IPS-NIHi7 (cell line): ENCODE data around the gene NFATC4.

Experiments
- DNase-seq: peaks from one replicate; pipeline ENCODE4 v3.0.0; 2012; ENCODE audit warnings: mixed read lengths; ENCODE audit errors: extremely low spot score

NFATC4 gene

DNA sequence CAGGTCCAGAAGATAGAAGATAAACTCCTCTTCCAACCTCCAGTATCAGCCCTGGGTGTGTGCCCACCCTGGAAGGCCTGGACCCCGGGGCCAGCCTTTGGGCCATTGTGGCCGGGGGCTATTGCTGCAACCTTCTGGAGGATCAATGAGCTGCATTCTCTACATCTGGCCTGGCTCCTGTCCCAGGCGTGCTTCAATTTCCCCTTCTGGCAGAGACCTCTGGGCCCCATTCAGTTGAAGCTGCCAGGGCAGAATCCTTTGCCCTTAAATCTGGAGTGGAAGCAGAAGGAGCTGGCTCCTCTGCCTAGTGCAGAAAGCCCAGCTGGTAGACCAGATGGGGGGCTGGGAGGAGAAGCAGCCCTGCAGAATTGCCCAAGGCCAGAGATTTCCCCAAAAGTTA is 40.8 kb downstream of the NFATC4 start:
- DNase-seq: no peak

DNA sequence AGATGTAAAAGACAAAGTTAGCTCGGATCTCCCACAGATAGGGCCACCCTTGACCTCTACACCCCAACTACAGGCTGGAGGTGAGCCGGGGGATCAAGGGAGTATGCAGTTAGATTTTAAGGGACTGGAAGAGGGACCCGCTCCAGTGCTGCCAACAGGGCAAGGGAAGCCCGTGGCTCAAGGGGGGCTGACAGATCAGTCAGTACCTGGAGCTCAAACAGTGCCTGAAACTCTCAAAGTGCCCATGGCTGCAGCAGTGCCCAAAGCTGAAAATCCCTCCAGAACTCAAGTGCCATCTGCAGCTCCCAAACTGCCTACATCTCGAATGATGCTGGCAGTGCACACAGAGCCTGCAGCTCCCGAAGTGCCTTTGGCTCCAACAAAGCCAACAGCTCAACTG is 41.2 kb downstream of the NFATC4 start:
- DNase-seq: no peak

DNA sequence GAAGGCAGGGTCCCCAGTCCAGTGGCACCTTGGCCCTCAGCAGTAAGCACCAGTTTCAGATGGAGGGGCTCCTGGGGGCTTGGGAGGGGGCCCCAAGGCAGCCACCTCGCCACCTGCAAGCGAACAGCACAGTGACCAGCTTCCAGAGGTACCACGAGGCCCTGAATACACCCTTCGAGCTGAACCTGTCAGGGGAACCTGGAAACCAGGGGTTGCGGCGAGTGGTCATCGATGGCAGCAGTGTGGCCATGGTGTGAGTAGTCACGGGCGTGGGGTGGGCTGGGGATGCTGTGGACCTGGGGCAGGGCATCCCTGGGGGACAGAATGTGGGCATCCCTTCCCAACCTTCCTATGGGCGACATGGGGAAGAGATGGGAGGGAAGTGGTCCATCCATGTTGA is 42.0 kb downstream of the NFATC4 start:
- no peak for DNase-seq

DNA sequence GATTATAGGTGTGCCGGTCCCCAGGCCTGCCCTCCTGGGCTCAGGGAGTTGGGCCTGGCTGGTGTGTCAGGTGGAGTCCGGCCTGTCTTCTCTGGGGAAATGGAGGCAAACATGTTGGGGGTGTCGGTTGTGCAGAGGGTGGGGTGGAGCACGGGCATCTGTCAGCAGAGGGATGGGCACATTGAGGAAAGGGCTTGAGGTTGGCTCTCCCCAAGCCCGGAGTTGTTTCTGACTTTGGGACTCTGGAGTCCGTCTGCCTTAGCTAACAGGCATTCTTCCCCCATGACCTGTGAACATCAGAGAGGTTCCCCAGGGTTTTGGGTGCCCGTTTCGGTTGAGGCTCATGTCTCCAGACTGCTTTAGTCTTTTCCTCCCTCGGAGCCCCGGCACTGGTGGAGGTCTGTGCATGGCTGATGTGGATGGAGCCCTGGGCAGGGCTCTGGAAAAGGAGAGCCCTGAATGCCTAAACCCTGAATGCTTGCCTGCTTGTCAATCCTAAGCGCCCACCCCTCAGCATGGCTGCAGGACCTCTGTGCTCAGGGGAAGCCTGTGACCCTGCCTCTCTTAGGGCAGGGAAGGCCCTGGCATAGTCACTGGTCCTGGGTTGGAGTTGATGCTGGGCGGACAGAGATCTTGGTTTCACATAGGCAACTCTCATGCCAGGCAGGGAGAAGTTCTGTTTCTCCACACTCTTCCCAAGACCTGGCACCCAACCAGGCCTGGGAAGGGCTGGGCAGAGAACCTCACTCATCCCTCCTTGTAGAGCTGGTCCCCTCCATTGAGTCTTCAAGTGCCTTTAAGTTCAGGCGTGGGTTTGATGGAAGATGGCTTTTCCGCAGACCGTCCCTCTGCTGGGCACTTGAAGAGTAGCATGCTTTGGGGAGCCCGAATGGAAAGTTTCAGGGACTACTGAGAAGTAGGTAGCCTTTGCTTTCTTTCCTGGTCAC is 43.7 kb downstream of the NFATC4 start:
- DNase-seq: peak; percentile 78

DNA sequence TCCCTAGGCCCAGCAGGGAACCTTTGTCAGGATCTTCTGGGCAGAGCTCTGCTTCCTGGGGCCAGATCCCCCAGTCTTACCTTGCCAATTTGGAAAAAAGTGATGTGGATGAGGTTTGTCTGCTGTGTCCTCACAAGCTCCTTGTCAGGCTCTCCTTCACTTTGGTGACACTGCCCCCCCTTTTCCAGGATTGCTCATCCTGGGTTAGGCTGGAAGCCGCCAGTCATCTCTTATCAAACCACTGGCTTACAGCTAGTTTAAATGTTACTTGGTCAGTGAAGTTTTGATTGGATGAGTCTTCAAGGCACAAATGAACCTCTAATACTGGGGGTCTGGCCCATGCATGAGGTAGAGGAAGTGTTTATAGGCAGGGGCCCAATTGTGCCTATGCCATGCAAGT is 46.1 kb downstream of the NFATC4 start:
- no peak for DNase-seq

DNA sequence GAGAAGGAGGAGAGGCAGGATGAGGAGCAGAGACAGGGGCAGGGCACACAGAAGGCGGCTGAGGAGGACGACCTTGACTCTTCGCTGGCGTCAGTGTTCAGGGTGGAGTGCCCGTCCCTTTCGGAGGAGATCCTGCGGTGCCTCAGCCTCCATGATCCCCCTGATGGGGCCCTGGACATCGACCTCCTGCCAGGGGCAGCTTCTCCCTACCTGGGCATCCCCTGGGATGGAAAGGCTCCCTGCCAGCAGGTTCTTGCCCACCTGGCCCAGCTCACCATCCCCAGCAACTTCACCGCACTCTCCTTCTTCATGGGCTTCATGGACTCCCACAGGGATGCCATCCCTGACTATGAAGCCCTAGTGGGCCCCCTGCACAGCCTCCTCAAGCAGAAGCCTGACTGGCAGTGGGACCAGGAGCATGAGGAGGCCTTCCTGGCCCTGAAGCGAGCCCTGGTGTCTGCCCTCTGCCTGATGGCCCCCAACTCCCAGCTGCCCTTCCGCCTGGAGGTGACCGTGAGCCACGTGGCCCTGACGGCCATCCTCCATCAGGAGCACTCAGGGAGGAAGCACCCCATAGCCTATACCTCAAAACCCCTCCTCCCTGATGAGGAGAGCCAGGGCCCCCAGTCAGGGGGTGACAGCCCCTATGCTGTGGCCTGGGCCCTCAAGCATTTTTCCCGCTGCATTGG is 46.9 kb downstream of the NFATC4 start:
- no peak for DNase-seq

DNA sequence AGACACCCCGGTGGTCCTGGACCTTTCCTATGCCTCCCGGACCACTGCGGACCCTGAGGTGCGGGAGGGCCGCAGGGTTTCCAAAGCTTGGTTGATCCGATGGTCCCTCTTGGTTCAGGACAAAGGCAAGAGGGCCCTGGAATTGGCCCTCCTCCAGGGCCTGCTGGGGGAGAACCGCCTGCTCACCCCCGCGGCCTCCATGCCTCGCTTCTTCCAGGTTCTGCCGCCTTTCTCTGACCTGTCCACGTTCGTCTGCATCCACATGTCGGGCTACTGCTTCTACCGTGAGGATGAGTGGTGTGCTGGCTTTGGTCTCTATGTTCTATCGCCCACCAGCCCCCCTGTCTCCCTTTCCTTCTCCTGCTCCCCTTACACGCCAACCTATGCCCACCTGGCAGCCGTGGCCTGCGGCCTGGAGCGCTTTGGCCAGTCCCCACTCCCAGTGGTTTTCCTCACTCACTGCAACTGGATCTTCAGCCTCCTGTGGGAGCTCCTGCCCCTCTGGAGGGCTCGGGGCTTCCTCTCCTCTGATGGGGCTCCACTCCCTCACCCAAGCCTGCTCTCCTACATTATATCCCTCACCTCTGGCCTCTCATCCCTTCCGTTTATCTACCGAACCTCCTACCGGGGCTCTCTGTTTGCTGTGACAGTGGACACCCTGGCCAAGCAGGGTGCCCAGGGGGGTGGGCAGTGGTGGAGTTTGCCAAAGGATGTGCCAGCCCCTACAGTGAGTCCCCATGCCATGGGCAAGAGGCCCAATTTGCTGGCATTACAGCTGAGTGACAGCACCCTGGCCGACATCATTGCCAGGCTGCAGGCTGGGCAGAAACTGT is 47.7 kb downstream of the NFATC4 start:
- DNase-seq: no peak

DNA sequence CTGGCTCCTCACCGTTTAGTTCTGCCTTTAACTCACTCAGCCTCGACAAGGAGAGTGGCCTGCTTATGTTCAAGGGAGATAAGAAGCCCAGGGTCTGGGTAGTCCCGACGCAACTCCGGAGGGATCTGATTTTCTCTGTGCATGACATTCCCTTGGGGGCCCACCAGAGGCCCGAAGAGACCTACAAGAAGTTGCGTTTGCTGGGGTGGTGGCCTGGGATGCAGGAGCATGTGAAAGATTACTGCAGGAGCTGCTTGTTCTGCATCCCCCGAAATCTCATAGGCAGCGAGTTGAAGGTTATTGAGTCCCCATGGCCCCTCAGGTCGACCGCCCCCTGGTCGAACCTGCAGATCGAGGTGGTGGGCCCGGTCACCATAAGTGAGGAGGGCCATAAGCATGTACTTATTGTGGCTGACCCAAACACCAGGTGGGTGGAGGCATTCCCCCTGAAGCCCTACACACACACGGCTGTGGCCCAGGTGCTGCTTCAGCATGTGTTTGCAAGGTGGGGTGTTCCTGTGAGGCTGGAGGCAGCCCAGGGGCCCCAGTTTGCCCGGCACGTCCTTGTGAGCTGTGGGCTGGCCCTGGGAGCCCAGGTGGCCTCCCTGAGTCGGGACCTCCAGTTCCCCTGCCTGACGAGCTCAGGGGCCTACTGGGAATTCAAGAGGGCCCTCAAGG is 48.4 kb downstream of the NFATC4 start:
- DNase-seq: no peak

DNA sequence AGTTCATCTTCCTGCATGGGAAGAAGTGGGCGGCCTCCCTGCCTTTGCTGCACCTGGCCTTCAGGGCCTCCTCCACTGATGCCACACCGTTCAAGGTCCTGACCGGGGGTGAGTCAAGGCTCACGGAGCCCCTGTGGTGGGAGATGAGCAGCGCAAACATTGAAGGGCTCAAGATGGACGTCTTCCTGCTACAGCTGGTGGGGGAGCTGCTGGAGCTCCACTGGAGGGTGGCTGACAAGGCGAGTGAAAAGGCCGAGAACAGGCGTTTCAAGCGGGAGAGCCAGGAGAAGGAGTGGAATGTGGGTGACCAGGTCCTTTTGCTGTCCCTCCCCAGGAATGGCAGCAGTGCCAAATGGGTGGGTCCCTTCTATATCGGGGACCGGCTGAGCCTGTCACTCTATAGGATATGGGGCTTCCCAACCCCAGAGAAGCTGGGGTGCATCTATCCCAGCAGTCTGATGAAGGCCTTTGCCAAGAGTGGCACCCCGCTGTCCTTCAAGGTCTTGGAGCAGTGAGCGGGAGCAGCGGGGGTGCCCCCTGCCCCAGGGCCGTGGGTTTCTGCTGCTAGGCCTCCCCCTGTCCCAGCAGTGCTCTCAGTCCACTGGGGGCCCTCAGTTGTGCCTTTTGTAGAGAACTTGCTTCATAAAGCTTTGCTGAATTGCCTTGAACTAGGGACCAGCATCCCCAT is 49.1 kb downstream of the NFATC4 start:
- DNase-seq: no peak

DNA sequence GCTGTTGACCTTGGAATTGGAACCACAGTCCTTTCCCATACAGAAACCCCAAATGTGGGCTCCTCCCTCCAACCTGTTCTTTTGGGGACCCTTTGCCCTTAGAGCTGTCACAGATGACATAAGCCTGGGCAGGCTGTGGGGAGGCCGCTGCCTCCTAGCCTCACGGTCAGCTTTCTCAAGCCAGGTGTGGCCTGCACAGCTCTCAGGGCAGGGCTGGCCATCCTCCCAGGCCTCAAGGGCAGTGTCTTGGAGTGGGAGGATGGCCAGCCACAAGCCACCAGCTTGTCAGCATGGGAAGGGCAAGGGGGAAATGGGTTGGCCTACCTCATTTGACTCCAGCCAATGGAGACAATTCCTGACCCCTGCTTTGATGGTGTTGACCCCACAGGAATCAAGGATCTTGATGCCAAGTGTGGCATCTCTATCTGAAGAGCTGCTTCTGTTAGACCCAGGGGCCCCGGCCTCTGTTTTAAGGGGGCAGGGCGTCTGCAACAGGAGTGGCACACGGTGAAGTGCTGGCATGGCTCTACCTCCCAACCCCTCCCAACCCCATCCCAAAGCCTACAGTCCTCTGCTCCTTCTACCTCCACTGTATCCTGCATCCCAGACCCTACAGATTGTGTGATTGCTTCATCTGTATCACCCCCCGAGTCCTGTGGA is 50.0 kb downstream of the NFATC4 start:
- DNase-seq: no peak

DNA sequence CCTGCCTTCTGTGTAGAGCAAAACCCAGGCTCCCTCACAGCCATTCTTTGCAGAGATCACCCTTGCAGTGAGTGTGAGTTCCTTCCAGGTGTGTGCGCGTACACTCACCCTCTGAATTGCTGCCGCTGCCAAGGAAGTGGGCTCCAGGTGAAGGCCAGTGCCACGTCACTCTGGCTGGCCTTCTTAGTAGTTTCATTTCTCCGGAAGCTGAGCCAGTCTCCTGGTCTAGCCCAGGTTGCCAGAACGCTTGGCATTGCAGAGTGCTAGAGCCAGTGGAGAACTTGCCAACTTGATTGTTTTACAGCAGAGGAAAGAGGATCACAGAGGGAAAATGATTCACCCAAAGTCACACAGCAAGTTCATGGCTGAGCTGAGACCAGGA is 50.5 kb downstream of the NFATC4 start:
- DNase-seq: no peak

DNA sequence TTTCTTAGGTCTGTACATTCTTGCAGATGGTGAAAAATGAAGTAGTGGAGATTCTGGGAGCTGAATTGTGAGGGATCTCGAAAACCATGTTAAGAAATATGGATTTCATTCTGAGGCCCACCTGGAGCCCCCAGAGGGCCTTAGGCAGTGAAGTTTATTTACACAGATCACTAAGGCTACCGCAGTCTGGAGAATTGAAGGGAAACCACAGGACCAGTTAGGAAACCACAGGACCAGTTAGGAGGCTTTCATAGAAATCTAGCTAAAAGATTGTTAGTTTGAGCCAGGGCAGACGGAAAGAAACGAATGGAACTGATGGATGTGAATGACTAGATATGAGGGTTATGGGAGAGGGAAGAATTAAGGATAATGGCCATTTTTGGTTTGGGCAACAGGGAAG is 54.3 kb downstream of the NFATC4 start:
- DNase-seq: no peak

DNA sequence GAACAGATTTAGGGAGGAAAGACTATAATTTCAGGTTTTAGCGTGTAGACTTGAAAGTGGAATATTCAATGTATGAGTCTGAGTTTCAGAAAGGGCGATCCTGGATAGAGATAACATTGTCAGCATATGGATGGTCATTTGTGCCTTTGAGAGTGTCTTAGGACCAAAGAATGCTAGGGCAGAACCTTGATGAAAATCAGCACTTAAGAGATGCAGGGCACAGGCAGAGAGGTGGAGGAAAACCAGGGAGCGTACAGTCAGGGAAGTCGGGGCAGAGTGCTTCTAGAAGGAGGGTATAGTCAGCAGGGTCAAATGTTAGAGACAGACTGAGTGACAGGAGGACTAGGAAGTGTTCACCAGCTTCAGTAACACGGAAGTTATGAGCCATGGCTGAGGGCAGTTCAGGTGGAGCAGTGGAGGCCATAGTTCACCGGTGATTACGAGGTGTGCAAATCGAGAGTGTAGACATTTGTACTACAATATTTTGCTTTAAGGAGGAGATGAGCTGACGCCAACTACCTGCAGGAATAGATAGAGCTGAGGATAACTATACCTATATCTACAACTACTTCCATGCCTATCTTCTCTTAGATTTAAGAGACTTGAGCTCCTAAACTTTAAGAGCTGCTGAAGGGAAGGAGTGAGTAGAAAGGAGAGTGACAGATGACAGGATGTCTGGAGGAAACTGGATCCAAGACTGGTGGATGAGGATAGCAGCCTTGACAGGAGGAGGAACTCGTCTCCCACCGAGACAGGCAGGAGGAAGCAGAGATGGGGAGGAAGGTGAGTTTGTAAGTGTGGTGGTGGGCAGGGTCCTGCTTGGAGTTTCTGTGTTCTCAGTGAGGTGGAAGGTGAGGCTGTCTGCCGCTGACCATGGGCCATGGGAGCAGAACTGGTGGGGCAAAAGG is 55.0 kb downstream of the NFATC4 start:
- DNase-seq: no peak

DNA sequence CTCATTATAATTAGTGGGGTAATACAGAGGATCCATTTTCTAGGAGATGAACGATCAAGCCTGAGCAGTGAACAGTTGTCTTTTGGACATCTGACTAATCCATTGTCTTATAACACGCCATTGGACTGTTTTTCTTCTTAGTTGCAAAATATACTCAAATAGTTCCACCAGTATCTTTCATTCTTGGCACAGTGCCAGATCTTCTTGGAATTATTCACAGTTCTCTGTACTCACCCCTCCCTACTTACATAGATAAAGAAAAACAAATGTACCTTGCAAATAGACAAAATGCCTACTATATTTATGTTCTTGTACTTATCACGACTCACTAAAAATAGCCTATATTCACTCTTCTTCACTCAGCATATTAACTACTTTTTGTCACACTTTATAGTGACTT is 57.7 kb downstream of the NFATC4 start:
- no peak for DNase-seq

DNA sequence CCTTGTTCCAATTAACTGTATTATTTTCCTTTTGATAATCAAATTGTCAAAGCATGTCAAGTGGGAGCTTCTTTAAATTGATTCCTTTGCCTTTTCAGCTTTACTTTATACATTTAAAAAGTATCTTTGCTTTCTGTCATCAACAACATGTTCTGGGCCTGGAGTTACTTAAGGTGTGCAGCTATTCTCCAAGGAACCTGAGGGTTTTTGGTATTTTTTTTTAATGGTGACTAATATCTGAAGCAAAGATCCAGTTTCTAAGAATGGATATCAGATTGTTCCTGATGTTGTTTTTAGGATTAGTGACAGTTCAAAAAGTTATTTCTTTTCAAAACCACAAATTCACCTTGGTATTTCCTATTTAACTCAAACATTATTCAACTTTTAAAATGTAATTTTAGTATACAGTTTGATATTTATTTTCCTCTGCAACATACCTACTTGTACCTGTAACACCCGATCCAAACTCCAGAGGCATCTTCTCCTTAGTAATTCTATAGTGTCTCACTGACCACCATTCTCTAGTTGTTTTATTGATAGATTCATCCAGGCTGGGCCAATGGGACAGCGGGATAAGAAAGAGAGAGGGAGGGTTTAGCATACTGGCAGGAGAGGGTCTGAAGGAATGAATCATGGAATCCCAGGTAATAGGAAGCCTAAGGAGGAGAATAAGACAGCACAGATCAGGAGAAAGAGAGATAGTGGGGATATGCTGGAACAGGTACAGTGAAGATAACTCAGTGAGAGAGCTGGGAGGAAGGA is 58.3 kb downstream of the NFATC4 start:
- peak; percentile 6 for DNase-seq

DNA sequence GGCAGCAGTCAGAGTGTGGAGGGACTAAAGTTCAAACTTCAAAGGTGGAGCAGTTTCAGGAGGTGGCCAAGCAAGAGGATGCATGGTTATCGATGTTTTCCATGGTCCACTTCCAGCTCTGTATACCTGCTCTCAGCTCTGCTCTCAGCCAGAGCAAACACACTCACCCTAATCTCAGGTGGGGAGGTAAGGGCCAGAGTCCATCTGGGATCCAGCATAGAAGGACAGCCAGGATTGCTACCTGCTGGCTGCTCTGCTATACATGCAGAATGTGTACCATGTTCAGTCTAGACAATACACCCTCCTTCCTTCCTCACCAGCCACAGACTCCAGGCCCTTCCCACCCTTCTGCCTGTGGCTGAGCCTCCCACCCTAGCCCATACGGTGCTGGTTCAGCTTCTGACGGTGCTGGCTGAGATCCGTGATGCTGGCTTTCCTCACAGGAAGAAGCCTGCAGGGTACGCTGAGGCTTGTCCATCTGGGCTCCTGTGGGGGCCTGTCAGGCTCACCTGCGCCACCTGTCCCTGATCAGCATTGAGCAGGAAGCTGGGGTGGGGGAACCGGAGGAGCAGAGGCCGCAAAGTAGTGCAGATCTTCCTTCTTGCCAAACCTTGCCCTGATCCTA is 59.0 kb downstream of the NFATC4 start:
- DNase-seq: peak; percentile 62

DNA sequence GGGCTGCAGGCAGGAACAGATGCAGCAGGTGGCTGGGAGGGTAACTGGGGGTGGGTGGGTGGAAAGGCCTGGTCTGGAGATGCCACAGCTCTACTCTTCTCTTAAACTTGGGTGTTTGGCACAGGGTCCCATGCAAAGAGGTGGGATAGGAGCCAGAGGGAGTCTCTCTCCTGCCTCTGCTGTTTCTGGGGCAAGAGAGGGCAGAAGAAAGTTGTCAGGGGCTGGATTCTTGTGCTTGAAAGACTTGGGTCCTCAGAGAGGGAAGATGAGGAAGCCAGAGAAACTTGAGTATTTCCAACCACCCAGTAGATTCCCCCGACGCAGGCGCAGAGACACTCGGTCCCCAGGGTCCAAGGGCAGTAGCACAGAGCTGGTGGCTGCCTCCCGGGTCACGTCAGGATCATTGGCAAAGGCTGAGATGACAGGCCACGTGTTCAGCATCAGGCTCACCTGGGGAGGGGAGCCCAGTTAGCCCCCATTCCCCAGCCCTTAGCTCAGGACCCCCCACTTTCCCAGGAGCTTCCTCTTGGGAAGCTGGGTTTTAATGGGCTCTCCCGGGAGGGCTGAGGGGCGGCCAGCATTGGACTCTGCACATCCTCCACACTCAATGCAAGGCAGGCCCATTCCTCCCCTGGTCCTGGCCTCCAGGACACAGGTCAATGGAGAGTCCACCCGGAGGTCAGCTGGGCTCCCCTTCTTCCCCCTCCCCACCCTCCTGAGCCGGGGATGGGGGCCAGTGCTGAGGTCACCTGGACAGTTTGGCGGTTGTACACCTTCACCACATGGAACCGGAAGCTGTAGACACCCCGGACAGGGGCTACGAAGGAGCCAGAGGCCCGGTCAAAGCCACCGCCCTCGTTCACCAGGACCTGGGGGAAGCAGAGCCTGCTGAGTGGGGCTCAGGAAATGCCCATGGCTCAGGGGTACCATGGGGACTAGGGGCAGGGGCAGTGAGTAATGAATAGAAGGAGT is 59.8 kb downstream of the NFATC4 start:
- DNase-seq: no peak
